GM21529 (cell line): ENCODE data around the gene OR2T1.
"Not testable (repeated sequence)": the region's sequence is repeated elsewhere in the genome, so short reads cannot be mapped to it uniquely, and the experiment has no call there.

ENCODE experiments used
- ATAC-seq: cut with Tn5 transposase; IDR thresholded peaks from one replicate; pipeline ENCODE4 v1.9.1; 2021; ENCODE audit not compliant: unreplicated experiment

The OR2T1 gene

GRCh38 chr1:248434913-248435312 is 32.1 kb downstream of the OR2T1 start:
- peak; percentile 44 for ATAC-seq

GRCh38 chr1:248436303-248436702 is 33.5 kb downstream of the OR2T1 start:
- peak; percentile 57 for ATAC-seq

- ATAC-seq, result not testable (repeated sequence)
Observed at GRCh38 chr1:248438668-248439067, 35.8 kb downstream of the OR2T1 start.

GRCh38 chr1:248439283-248439682 is 36.4 kb downstream of the OR2T1 start:
- not testable (repeated sequence) for ATAC-seq

- not testable (repeated sequence) for ATAC-seq
Observed at GRCh38 chr1:248442500-248443277, 39.8 kb downstream of the OR2T1 start.

GRCh38 chr1:248444603-248445002 is 41.8 kb downstream of the OR2T1 start:
- ATAC-seq, result not testable (repeated sequence)

GRCh38 chr1:248445399-248445798 is 42.6 kb downstream of the OR2T1 start, which contains the start of gene OR2T2:
Gene OR2T2, plus strand, starts transcription at chr1:248445637. Its CDS starts 7,161 bp downstream, at chr1:248452798.
- ATAC-seq, result not testable (repeated sequence)

- ATAC-seq, result peak; percentile 53
Observed at GRCh38 chr1:248448409-248449074, 45.7 kb downstream of the OR2T1 start.

GRCh38 chr1:248449821-248450465 is 47.1 kb downstream of the OR2T1 start:
- ATAC-seq, result peak; percentile 2

- ATAC-seq, result peak; percentile 69
Observed at GRCh38 chr1:248450466-248451145, 47.8 kb downstream of the OR2T1 start.

- not testable (repeated sequence) for ATAC-seq
Observed at GRCh38 chr1:248453619-248454018, 50.8 kb downstream of the OR2T1 start.

GRCh38 chr1:248455045-248455444 is 52.2 kb downstream of the OR2T1 start:
- ATAC-seq, result not testable (repeated sequence)

- not testable (repeated sequence) for ATAC-seq
Observed at GRCh38 chr1:248456635-248457034, 53.8 kb downstream of the OR2T1 start.
